Glutamatergic neuron (in vitro differentiated cells): Measurements from ENCODE around the gene TOM1L1. TPM values are rescaled to one million over a fixed set of nuclear protein-coding genes. Genes with fewer than 3 reads are reported as not detected.

Experiments used
- DNase-seq: peaks from one replicate; pipeline ENCODE4 v3.0.0; 2022
- H3K27ac Mint-ChIP-seq: one replicate; pipeline ENCODE4 v1.8.0; 2020; ENCODE audit warnings: mild to moderate bottlenecking, mixed read lengths, inconsistent platforms; ENCODE audit not compliant: unreplicated experiment
- H3K27me3 Mint-ChIP-seq: one replicate; pipeline ENCODE4 v1.8.0; 2020; ENCODE audit warnings: mild to moderate bottlenecking, moderate library complexity, mixed read lengths, inconsistent platforms; ENCODE audit not compliant: unreplicated experiment
- H3K36me3 Mint-ChIP-seq: one replicate; pipeline ENCODE4 v1.8.0; 2020; ENCODE audit warnings: mild to moderate bottlenecking, mixed read lengths, inconsistent platforms; ENCODE audit not compliant: unreplicated experiment
- H3K4me1 Mint-ChIP-seq: one replicate; pipeline ENCODE4 v1.8.0; 2020; ENCODE audit warnings: mild to moderate bottlenecking, low read depth, mixed read lengths, inconsistent platforms; ENCODE audit not compliant: unreplicated experiment
- H3K4me3 Mint-ChIP-seq: one replicate; pipeline ENCODE4 v1.8.0; 2020; ENCODE audit warnings: mild to moderate bottlenecking, mixed read lengths, inconsistent platforms; ENCODE audit not compliant: unreplicated experiment
- H3K9me3 Mint-ChIP-seq: one replicate; pipeline ENCODE4 v1.8.0; 2020; ENCODE audit warnings: mild to moderate bottlenecking, moderate library complexity, mixed read lengths, inconsistent platforms; ENCODE audit not compliant: unreplicated experiment
- CTCF ChIP-seq: fragments of 200-600 bp; sonication (generic); IDR thresholded peaks from one replicate; pipeline ENCODE4 v1.5.0; 2021; ENCODE audit not compliant: partially characterized antibody, unreplicated experiment
- total RNA-seq: library from RNA; stranded (reverse); fragmentation: NEBNext Ultra II Directional; extraction: Animal tissue kit (Norgen Biotek cat#: 25700); gene quantifications from one replicate; pipeline ENCODE4 v1.2.1, GENCODE V29; 2021; ENCODE audit not compliant: unreplicated experiment

TOM1L1 gene
- total RNA-seq, 1 donor from 2014 or later = 6.4 TPM

- Mint-ChIP-seq H3K4me3 (no peak overlapping the region), H3K27ac (no peak overlapping the region), H3K27me3 (no peaks in the 10 kb centered on the region), H3K9me3 (peaks cover 9% of the 10 kb centered on the region), H3K36me3 (no peaks in the 10 kb centered on the region), H3K4me1 (peaks cover 5% of the 10 kb centered on the region)
- no peak for DNase-seq
- no peak for TF ChIP-seq CTCF
Observed at GRCh38 chr17:54898576-54898975, 2.1 kb upstream of the TOM1L1 start.

GRCh38 chr17:54899201-54899600 is 1.5 kb upstream of the TOM1L1 start:
- Mint-ChIP-seq H3K4me1 (peaks cover 5% of the 10 kb centered on the region), H3K27me3 (no peaks in the 10 kb centered on the region), H3K9me3 (peaks cover 9% of the 10 kb centered on the region), H3K27ac (no peak overlapping the region), H3K36me3 (no peaks in the 10 kb centered on the region), H3K4me3 (no peak overlapping the region)
- TF ChIP-seq CTCF = no peak
- no peak for DNase-seq

- H3K4me3 Mint-ChIP-seq = peak overlapping the region; percentile 86
- peak overlapping the region; percentile 71 for H3K27ac Mint-ChIP-seq
- H3K27me3 Mint-ChIP-seq = no peaks in the 10 kb centered on the region
Observed at GRCh38 chr17:54899721-54900456, 763 bp upstream of the TOM1L1 start.

GRCh38 chr17:54901230-54901822 is 674 bp downstream of the TOM1L1 start:
- peak overlapping the region; percentile 92 for H3K4me3 Mint-ChIP-seq
- H3K9me3 Mint-ChIP-seq = peaks cover 9% of the 10 kb centered on the region

More at GRCh38 chr17:54899721-54900456, 763 bp upstream of the TOM1L1 start:
- no peak for TF ChIP-seq CTCF
- DNase-seq = peak; percentile 41
- peaks cover 5% of the 10 kb centered on the region for H3K4me1 Mint-ChIP-seq
- no peaks in the 10 kb centered on the region for H3K36me3 Mint-ChIP-seq
- peaks cover 9% of the 10 kb centered on the region for H3K9me3 Mint-ChIP-seq

More at GRCh38 chr17:54901230-54901822, 674 bp downstream of the TOM1L1 start:
- no peaks in the 10 kb centered on the region for H3K27me3 Mint-ChIP-seq
- peaks cover 5% of the 10 kb centered on the region for H3K4me1 Mint-ChIP-seq
- H3K27ac Mint-ChIP-seq = no peak overlapping the region
- no peak for TF ChIP-seq CTCF
- no peak for DNase-seq
- no peaks in the 10 kb centered on the region for H3K36me3 Mint-ChIP-seq
